WTC11 (cell line): ENCODE measurements around the gene C19orf25. TPM values are rescaled to one million over a fixed set of nuclear protein-coding genes. Genes with fewer than 3 reads are reported as not detected.

Experiments
- ATAC-seq: fragments of 200-7000 bp; cut with Tn5 transposase; 2 replicates; pipeline ENCODE4 v1.10.0; 2021; ENCODE audit warnings: mild to moderate bottlenecking, moderate library complexity
- CTCF ChIA-PET: fragments of 300-600 bp; sonication (Branson Sonifier 250); formaldehyde crosslinking; loops from one replicate; lab custom pipeline; 2021; ENCODE audit warnings: antibody characterized with exemption; lab: Charles Lee
- POLR2A ChIA-PET: fragments of 350-600 bp; sonication (Branson Sonifier 250); formaldehyde crosslinking; loops from one replicate; lab custom pipeline; 2021; ENCODE audit warnings: antibody characterized with exemption; lab: Charles Lee
- DNase-seq: peaks from one replicate; pipeline ENCODE4 v3.0.0; 2021; ENCODE audit warnings: low spot score
- H3K27ac Mint-ChIP-seq: 2 replicates; pipeline ENCODE4 v1.8.0; 2021; ENCODE audit warnings: mixed read lengths
- H3K27me3 Mint-ChIP-seq: 2 replicates; pipeline ENCODE4 v1.8.0; 2021; ENCODE audit warnings: low read depth, mild to moderate bottlenecking, moderate library complexity, mixed read lengths
- H3K36me3 Mint-ChIP-seq: 2 replicates; pipeline ENCODE4 v1.8.0; 2021; ENCODE audit warnings: mixed read lengths
- H3K4me1 Mint-ChIP-seq: 2 replicates; pipeline ENCODE4 v1.8.0; 2022; ENCODE audit warnings: mixed read lengths
- H3K4me3 Mint-ChIP-seq: 2 replicates; pipeline ENCODE4 v1.8.0; 2021; ENCODE audit warnings: mild to moderate bottlenecking, moderate library complexity, mixed read lengths
- H3K9me3 Mint-ChIP-seq: 2 replicates; pipeline ENCODE4 v1.8.0; 2021; ENCODE audit warnings: mixed read lengths
- OVOL2 ChIP-seq: fragments of 250-450 bp; sonication (Bioruptor Pico); IDR thresholded peaks from 2 replicates; pipeline ENCODE4 v1.9.0; 2021; ENCODE audit warnings: mild to moderate bottlenecking, borderline replicate concordance
- RELA ChIP-seq: sonication (generic); formaldehyde crosslinking; IDR thresholded peaks from 2 replicates; pipeline ENCODE4 v1.8.1; 2022; ENCODE audit warnings: missing genetic modification reagents, mild to moderate bottlenecking, borderline replicate concordance
- USF2 ChIP-seq: sonication (generic); formaldehyde crosslinking; IDR thresholded peaks from 2 replicates; pipeline ENCODE4 v1.8.1; 2023; ENCODE audit warnings: mild to moderate bottlenecking, missing genetic modification reagents, moderate library complexity
- ZNF121 ChIP-seq: sonication (generic); formaldehyde crosslinking; IDR thresholded peaks from 2 replicates; pipeline ENCODE4 v1.8.0; 2023; ENCODE audit warnings: missing genetic modification reagents
- ZNF281 ChIP-seq: sonication (generic); formaldehyde crosslinking; IDR thresholded peaks from 2 replicates; pipeline ENCODE4 v1.8.0; 2023; ENCODE audit warnings: mild to moderate bottlenecking, missing genetic modification reagents
- total RNA-seq: library from RNA; stranded (reverse); gene quantifications from 3 replicates; pipeline ENCODE4 v1.2.3, GENCODE V29; 2021
- TF ChIP-seq, protein P1 (sequence below): fragments of 250-450 bp; sonication (Bioruptor Pico); IDR thresholded peaks from 2 replicates; pipeline ENCODE4 v1.9.0; 2021; ENCODE audit warnings: mild to moderate bottlenecking
- TF ChIP-seq, protein P2 (sequence below): sonication (generic); formaldehyde crosslinking; IDR thresholded peaks from 2 replicates; pipeline ENCODE4 v1.8.1; 2023; ENCODE audit warnings: mild to moderate bottlenecking, missing genetic modification reagents
- TF ChIP-seq, protein P3 (sequence below): sonication (generic); formaldehyde crosslinking; IDR thresholded peaks from 2 replicates; pipeline ENCODE4 v1.8.1; 2023; ENCODE audit warnings: mild to moderate bottlenecking, moderate library complexity, missing genetic modification reagents

Gene C19orf25
- total RNA-seq, 1 experiment from 2014 or later, result 65.7 TPM

GRCh38 chr19:1465191-1466016, 13.6 kb downstream of the C19orf25 start (continued):
- TF ChIP-seq USF2 (0 out of 2 replicates have a peak, but pooled peaks have one; percentile 22), ZNF121 (CRISPR knock-in tag) (no peak), OVOL2 (CRISPR knock-in tag) (no peak)
- TF ChIP-seq, protein P1, sequence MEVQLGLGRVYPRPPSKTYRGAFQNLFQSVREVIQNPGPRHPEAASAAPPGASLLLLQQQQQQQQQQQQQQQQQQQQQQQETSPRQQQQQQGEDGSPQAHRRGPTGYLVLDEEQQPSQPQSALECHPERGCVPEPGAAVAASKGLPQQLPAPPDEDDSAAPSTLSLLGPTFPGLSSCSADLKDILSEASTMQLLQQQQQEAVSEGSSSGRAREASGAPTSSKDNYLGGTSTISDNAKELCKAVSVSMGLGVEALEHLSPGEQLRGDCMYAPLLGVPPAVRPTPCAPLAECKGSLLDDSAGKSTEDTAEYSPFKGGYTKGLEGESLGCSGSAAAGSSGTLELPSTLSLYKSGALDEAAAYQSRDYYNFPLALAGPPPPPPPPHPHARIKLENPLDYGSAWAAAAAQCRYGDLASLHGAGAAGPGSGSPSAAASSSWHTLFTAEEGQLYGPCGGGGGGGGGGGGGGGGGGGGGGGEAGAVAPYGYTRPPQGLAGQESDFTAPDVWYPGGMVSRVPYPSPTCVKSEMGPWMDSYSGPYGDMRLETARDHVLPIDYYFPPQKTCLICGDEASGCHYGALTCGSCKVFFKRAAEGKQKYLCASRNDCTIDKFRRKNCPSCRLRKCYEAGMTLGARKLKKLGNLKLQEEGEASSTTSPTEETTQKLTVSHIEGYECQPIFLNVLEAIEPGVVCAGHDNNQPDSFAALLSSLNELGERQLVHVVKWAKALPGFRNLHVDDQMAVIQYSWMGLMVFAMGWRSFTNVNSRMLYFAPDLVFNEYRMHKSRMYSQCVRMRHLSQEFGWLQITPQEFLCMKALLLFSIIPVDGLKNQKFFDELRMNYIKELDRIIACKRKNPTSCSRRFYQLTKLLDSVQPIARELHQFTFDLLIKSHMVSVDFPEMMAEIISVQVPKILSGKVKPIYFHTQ, result no peak
- TF ChIP-seq, protein P2, sequence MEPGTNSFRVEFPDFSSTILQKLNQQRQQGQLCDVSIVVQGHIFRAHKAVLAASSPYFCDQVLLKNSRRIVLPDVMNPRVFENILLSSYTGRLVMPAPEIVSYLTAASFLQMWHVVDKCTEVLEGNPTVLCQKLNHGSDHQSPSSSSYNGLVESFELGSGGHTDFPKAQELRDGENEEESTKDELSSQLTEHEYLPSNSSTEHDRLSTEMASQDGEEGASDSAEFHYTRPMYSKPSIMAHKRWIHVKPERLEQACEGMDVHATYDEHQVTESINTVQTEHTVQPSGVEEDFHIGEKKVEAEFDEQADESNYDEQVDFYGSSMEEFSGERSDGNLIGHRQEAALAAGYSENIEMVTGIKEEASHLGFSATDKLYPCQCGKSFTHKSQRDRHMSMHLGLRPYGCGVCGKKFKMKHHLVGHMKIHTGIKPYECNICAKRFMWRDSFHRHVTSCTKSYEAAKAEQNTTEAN (CRISPR knock-in tag), result no peak
- TF ChIP-seq, protein P3, sequence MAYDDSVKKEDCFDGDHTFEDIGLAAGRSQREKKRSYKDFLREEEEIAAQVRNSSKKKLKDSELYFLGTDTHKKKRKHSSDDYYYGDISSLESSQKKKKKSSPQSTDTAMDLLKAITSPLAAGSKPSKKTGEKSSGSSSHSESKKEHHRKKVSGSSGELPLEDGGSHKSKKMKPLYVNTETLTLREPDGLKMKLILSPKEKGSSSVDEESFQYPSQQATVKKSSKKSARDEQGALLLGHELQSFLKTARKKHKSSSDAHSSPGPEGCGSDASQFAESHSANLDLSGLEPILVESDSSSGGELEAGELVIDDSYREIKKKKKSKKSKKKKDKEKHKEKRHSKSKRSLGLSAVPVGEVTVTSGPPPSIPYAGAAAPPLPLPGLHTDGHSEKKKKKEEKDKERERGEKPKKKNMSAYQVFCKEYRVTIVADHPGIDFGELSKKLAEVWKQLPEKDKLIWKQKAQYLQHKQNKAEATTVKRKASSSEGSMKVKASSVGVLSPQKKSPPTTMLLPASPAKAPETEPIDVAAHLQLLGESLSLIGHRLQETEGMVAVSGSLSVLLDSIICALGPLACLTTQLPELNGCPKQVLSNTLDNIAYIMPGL (CRISPR knock-in tag), result peak; percentile 72; the same call in 1 of the 2 replicates

- Mint-ChIP-seq H3K27ac (no peak overlapping the region), H3K27me3 (peaks cover 55% of the 10 kb centered on the region)
- CTCF ChIA-PET, result no interaction called here
Observed at GRCh38 chr19:1461862-1462261, 17.2 kb downstream of the C19orf25 start.

More at GRCh38 chr19:1461862-1462261, 17.2 kb downstream of the C19orf25 start:
- Mint-ChIP-seq H3K4me1 (peaks cover 3% of the 10 kb centered on the region; the same call in 1 of the 2 replicates), H3K36me3 (no peaks in the 10 kb centered on the region), H3K4me3 (no peak overlapping the region), H3K9me3 (no peaks in the 10 kb centered on the region)
- ATAC-seq (no peak), DNase-seq (peak; percentile 8)
- POLR2A ChIA-PET, result no interaction called here
- TF ChIP-seq ZNF281 (CRISPR knock-in tag) (no peak), RELA (CRISPR knock-in tag) (no peak)
